ENCODE data around the gene EGLN2.
"Not testable (repeated sequence)": the region's sequence is repeated elsewhere in the genome, so short reads cannot be mapped to it uniquely, and the experiment has no call there.

The EGLN2 gene

DNA sequence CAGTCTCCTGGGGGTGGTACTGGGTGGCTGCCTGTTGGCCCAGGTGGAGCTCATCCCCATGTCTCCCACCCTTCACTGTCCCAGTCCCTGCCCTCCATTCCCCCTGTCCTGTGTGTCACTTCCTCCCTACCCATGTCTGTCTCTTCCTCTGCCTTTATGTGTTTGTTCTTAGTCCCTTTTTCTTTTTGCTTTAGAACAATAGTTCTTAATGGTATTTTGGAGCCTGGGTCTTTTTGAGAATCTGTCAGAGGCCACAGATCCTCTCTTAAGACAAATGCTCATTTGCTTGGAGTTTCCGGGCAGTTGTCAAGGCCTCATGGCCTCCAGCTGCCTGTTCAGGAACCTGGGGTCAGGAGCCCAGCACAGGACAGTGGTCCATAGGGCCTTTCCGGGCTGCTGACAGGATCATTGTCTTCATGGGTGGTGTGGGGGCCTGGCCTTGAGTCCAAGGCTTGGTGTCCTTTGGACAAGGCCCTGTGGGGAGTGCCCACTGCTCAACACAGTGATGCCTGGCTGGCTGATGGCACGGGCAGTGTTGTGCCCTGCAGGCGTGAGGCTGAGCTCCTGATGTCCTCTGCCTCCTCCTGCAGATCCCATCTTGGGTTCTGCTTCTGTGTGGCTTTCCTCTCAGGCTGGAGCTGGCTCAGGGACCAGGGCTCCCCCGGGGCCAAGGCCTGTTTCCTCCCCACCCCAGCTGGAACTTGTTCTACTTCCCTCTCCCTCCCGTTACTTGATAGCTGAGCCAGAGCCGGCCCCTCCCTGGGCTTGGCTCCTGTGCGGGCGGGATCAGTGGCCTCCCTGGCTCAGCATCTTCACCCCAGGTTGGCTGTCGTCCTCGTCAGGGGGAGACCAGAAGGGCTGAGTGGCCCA lies 3.5 kb downstream of the EGLN2 start:
- peak; percentile 18 to 35 for DNase-seq

DNA sequence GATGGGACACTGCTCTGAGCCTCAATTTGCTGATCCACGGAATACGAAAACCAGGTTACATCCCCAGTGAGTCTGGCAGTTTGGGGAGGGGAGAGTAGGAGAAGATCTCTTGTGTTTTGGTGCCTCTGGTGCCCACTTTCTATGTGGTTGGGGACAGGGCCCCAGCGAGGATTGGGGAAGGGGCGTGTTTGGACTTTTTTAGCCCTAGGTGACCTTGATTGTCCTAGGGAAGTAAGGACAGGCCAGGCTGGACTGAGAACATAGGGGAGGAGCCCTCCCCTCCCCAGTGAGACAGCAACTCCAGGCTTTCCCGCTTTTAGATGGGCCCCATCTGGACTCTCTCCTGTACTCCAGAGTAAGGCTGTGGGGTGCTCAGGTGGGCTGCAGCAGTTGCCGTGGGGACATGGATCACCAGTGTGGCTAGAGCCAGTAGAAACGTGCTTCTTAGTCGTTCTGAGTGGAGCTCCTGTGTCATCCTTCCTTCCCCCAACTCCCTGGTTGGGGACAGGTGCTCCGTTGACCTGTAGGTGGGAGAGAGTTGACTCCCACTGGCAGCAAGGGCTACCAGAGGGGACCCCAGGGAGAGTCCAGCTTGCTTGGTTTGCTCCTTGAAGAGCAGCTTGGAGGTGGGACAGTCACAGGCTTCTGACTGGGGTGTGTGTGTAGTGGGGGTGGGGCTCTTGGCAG lies 4.3 kb downstream of the EGLN2 start:
- DNase-seq: no peak

DNA sequence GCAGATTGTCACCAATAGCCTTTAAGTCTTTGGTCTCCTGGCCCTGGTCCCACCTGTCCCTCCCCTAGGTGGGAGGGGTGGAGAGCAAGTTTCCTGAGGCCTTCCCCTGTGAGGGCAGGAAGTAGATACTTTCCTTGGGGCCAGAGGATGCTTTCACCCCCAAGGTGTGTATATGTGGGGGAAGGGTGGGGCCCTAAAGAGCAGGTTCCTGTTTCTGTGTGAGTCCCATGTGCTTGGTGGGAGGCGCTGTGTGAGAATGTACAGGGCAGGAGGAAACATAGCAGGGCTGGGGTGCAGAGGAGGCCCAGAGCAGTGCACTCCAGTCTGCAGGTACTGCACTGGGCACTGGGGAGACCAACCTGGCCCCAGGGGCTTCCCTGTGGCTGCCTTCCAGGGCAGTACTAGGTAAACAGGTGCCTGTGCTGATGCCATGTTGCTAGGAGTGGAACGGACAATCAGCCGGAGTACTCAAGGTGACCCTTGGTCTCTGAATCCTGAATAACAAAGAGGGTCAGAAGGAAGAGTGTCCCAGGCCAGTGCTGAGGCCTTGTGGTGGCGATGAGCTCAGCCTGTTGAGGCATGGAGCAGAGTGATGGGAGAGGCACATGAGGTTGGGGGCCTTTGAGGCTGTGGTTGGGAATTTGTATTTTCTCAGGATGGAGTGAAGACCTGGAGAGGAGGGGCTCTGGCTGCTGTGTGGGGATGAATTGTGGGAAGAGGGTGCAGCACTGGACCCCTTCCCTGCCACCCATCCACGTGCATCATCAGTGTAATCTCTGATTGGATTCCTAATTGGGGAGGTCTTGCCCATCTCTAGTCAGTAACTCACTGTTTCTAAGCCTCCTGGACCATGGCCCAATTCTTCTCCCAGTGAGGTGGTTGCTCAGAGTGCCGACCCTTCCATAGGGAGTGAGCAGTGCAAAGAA lies 5.1 kb downstream of the EGLN2 start:
- no peak for DNase-seq

DNA sequence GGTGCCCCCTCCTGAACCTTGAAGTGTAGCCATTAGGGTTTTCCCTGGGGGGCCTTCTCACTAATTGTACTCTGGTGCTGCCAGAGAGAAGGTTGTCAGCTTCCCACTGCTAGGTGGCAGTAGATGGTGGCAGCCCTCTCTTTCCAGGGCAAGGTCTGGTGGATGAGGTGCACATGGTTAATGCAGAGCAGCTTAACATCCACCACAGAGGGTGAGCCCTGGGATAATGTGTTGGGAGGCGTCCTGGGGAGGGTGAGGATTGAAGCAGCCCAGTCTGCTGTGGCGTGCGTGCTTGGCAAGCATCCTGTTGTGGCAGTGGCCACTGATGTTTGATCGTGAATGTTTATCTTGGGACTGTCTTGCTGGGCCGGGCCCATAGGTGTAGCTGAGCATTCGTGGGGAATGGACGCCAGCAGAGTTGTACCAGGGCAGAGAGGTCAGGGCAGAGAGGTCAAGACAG lies 5.8 kb downstream of the EGLN2 start:
- no peak for DNase-seq

DNA sequence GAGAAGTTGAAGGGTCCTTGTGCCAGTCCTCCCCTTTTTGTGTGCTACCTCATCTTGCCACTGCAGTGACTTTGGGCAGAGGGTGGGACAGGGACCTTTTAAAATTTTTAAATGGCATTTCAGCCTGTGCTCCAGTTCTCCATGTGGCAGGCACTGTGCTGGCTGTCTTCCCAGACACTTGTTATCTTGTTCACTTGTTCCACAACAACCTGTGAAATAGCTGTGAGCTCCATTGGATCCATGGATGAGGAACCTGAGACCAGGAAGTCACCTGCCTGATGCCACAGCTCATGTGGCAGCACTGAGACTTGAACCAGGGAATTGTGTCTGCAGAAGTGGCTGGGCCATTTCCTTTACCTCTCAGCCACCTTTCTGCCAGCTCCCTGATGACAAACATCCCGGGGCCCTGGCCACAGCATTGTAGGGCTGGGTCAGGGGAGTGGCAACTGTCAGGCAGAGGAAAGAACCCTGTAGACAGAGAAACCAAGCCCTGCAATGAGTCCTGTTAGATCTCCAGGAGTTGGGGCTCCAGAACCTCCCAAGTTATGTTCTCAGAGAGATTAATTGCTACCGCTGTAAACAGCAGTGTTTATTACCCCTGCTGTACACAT lies 6.4 kb downstream of the EGLN2 start:
- DNase-seq: no peak

DNA sequence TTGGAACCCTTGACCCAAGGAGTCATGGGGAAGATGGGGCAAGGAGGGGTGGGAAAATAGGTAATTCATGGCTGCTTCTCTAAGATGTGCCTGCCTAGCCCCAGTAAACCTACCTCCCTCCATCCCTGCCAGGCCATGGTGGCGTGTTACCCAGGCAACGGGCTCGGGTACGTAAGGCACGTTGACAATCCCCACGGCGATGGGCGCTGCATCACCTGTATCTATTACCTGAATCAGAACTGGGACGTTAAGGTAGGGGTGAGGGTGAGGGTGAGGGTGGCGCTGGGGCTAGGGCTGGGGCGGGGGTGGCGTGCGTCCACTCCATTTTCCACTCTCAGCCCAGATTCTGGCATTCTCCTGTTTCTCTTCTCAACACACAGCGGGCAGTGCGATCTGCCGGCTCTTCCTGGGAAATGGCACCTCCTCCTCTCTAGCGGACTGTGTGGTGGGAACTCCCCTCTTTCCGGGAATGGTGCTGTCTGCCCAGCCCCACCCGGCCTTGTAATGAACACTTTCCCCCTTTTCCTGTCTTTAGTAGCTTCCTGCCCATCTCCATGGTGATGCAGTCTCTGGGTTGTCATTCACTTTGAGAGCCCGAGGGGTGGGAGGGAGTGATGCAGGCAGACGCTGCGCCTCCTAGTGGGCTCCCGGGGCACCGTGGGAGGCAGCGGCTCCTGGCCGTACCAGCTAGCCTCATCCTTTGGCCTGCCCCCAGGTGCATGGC lies 7.6 kb downstream of the EGLN2 start:
- DNase-seq: peak; percentile 72 to 79

DNA sequence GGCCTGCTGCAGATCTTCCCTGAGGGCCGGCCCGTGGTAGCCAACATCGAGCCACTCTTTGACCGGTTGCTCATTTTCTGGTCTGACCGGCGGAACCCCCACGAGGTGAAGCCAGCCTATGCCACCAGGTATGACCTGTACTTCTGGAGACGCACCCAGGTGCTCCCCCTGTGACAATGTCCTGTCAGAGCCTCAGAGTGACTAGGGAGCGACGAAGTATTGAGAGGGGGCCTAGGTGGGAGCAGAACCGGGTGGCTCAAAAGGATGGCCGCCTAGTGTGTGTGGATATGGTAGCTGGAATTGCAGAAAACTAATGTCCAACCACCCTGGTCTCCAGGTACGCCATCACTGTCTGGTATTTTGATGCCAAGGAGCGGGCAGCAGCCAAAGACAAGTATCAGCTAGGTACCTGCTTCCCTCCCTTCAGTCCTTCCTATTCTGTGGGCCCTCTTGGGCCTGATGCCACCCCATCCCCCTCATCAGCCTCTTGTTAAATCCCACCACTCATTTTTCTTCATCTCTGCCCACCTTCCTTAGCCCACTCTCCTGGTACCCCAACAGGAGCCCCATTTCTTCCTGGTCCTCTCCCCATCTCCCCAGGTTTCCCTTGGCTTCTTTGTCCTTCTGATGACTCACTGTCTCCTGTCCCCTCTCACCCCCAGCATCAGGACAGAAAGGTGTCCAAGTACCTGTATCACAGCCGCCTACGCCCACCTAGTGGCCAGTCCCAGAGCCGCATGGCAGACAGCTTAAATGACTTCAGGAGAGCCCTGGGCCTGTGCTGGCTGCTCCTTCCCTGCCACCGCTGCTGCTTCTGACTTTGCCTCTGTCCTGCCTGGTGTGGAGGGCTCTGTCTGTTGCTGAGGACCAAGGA lies 8.4 kb downstream of the EGLN2 start:
- DNase-seq: no peak

DNA sequence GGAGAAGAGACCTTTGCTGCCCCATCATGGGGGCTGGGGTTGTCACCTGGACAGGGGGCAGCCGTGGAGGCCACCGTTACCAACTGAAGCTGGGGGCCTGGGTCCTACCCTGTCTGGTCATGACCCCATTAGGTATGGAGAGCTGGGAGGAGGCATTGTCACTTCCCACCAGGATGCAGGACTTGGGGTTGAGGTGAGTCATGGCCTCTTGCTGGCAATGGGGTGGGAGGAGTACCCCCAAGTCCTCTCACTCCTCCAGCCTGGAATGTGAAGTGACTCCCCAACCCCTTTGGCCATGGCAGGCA lies 9.0 kb downstream of the EGLN2 start:
- DNase-seq: no peak

DNA sequence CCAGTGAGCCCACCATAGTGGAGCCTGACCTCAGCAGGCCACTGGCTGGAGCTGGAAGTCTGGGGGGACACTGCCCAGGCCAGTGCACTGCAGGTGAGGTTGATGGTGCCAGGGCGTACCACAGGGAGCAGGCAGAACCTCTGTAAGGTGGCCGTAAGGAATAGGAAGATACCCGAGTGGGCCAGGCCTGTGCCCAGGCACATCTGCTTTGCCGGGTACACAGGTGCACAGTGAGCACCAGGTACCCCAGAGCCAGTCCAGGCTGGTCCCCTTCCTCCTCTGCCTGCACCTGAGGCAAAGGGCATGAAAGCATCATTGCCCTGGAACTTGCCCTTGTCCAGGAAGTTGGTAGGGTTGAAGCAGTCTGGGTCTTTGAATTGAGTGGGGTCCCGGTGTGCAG lies 9.5 kb downstream of the EGLN2 start:
- no peak for DNase-seq

DNA sequence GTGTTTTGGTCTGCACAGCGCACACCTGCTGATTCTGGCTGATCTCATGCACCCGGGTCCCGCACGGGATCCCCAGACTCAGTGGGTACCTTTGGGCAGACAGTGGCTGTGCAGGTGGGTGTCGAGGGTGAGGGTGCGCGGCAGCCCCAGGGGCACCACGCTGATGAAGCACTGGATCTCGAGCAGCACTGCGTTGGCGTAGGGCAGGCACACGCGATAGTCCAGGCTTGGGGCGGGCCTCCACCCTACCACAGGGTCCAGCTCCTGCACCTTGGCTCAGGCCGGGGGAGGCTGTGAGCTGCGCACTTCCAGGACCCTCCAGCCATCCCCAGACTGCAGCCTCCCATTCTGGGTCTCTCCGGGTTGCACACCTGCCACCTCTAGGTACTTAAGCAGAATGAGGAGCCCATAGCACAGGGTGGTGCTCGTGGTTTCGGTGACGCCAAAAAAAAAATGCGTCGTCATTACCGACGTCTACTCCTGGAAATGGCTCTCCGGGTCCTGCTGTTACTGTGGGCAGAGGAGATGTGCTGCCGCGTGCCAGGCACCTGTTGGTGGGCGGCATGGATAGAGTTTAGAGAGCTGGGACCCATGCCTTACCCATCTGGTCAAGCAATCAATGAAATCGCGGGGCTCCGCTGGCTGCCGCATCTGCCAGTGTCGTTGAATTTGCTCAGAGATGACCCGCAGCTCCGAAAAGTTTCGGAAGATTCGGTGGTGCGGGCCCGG lies 10.5 kb downstream of the EGLN2 start:
- no peak for DNase-seq

DNA sequence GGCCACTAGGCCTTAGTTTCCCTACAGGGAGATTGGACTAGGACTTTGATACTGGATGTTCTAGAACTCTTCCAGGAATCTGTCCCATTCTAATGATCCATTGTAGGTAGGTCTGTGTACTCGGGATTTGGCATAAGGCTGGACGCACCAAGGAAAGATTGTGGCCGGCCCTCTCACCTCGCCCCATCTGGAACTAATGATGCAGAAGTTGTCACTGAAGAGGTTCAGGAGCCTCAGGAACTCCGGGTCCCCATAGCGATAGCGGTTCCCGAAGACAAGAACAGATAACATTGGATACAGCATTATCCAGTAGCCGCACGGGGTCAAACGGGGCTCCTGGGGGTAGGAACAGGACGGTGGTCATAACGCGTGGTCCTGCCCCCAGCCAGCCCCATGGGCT lies 11.2 kb downstream of the EGLN2 start:
- DNase-seq: no peak

DNA sequence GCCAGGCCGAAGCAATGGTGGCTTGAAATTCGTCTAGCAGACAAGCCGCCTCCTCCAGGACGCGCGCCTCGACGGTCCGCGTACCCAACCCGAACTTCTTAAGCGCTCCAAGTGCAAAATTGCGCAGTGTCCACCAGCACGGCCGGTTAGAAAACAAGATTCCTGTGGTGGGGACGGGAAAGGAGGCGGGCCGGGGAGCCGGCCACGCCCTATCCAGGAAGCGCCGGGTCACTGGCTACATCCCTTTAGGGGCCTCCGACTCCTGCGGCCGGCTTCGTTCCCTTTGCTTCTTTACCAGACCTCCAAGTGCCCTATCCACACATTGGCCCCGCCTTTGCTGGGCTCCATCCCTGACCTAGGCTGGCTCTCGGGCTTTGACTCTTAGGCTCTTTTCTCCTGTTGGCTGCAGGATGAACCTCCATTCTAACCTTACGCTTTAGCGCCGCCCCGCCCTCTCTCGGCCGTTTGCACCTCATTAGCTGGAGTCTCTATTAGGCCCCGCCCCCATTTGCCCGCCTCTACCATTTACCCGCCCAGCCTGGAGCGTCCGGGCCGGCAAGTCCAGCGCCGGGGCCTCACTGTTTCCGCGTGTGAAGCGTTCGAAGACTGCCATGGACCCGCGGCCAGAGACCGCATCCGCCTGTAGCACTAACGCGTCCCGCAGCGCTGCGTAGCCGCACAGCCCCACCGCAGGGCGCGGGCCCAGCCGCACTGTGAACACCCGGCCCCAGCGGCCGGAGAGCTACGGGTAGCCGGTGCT lies 11.8 kb downstream of the EGLN2 start:
- peak; percentile 57 to 62 for DNase-seq

DNA sequence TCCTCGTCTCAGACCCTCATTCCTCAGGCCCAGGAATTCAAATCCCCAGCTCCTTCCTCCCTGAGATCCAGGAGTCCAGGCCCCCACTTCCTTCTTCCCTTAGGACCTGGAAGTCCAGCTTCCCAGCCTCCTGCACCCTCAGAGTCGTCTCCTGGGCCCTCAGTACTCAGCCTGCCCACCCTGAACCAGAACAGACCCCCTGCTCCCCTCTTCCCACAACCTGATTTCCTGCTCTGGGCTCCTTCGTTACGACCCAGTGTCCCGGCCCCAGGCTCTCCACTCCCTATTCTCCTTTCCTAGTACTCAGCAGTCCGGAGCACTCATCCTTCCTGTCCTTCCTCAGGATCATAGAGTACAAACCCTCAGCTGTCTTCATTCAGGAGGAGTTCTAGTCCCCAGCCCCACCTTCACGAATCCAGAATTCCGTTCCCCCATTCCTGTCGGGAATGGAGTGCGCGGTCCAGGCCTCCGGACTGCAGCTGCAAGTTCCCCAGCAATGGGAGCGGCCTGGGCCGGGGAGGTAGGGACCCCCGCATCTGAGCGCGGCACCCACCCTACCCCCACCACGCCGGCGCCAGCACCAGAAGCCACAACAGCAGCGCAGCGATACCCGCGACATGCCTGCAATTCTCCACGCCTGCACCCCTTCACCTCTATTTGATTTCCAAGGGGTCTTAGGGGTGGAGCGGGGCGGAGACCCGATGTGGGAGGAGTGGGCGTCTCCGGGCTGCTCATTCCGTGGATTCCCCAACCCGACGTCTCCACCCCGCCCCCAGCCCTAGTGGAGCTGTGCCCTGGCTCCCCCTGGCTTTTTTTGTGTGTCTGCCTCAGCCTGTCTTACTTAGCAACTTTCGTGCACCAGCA lies 12.7 kb downstream of the EGLN2 start:
- DNase-seq: no peak

DNA sequence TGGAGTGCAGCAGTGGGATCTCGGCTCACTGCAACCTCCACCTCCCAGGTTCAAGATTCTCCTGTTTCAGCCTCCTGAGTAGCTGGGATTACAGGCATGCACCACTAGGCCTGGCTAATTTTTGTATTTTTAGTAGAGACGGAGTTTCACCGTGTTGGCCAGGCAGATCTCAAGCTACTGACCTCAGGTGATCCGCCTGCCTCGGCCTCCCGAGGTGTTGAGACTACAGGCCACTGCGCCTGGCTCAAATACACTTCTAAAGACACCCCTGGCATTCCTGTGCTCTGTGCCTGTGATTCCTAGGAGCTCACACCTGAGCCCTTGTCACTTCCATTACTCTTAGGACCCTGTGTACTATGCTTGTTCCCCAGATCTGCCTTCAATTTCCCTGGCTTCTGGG lies 13.6 kb downstream of the EGLN2 start:
- DNase-seq: not testable (repeated sequence)

DNA sequence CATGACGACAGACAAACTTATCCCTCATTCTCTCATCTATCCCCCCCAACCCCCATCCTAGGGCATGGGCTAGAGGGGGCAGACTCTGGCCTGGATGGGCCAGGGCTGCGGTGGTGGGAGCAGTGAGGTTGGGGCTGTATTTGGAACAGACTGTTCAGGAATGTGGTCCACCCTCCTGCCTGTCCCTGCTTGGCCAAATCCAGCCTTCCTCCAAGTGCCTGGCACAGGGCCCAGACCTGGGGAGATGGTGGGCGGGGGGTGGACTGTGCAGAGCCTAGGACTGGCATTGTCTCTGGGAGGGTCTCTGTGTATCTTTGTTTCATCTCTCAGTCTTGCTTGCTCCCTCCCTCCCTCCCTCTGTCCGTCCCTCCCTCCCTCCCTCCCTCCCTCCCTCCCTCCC lies 14.2 kb downstream of the EGLN2 start:
- no peak for DNase-seq

DNA sequence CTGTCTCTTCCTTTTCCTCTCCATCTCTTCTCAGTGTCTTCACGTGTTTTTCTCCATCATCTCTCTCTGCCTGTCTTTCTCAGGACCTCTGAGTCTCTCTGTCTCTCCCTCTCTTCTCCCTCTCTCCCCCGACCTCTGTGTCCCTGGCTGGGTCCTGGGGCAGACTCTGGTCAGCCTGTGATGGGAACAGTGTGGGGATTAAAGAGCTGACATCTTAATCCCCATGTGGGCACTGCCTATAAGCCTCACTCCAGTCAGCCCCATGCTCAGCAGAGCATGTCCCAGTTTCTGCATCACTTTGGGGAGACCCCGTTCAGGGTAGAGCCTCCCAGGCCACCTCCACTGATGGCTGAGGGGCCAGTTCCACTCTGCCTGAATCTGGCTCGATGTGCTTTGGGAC lies 16.2 kb downstream of the EGLN2 start:
- DNase-seq: no peak

DNA sequence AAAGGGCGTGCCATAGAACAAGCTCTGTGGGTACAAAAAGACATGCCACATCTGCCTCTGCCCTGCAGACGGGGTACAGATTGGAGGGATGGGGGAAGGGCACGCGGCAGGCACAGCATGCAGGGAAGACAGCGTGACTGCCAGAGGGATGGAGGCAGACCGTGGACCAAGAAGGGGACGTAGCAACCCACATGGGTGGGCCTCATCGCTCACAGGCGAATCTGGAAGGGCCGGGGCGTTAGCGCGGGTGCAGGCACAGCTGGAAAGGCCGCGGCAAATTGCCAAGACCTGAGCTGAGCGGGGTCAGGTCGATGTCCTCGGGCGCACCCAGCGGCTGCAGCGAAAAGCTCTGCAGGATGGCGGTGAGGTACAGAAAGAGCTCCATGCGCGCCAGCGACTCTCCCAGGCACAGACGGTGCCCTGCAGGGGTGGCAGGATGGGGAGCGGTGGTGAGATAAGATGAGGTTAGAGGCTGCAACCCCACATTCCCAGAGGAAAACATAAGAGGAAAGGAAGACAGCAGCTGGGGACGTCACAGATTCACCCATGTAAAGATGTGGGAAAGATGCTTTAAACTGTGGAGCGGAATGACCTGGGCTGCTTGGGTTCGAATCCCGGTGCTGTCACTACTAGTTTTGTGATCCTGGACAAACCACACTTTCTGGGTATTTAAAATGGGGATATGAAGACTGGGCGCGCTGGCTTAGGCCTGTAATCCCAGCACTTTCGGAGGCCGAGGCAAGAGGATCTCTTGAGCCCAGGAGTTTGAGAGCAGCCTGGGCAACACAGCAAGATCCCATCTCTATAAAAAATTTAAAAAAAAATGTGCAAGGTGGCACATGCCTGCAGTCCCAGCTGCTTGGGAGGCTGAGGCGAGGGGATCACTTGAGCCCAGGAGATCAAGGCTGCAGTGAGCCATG lies 19.7 kb downstream of the EGLN2 start:
- peak; percentile 76 to 82 for DNase-seq

Measured in inflammatory macrophage treated with lipopolysaccharide for 1 hour (primary cell).